ENCODE measurements around the gene CRISPLD2.
A peak's percentile ranks its signal among the peaks of the same experiment; 100 is the strongest.

The CRISPLD2 gene

GRCh38 chr16:84791501-84791900, 28.3 kb upstream of the CRISPLD2 start:
- TF ChIP-seq TAF1 (IDR thresholded peaks at IDR 0.05; ENCODE audit: low read depth), result no peak
- TF ChIP-seq CEBPB (IDR thresholded peaks at IDR 0.05), result no peak
- no peak for TF ChIP-seq YY1 (IDR thresholded peaks at IDR 0.05; ENCODE audit: low read depth)
- TF ChIP-seq CREB1 (IDR thresholded peaks at IDR 0.05; ENCODE audit: low read depth), result no peak
- no peak for TF ChIP-seq EP300 (IDR thresholded peaks at IDR 0.05; ENCODE audit: borderline replicate concordance)
- TF ChIP-seq ZBTB7A (IDR thresholded peaks at IDR 0.05; ENCODE audit: low read depth), result no peak
- no peak for TF ChIP-seq TEAD4 (IDR thresholded peaks at IDR 0.05)
- no peak for TF ChIP-seq TCF12 (IDR thresholded peaks at IDR 0.05; ENCODE audit: low read depth)
- no peak for TF ChIP-seq EGR1 (IDR thresholded peaks at IDR 0.05)

- no peak for TF ChIP-seq REST (IDR thresholded peaks at IDR 0.05; ENCODE audit: low read depth)
- TF ChIP-seq EGR1 (IDR thresholded peaks at IDR 0.05), result no peak
- no peak for TF ChIP-seq CREB1 (IDR thresholded peaks at IDR 0.05; ENCODE audit: low read depth)
- TF ChIP-seq NFIC (IDR thresholded peaks at IDR 0.05), result no peak
- TF ChIP-seq ZBTB7A (IDR thresholded peaks at IDR 0.05; ENCODE audit: low read depth), result no peak
- no peak for TF ChIP-seq TCF12 (IDR thresholded peaks at IDR 0.05; ENCODE audit: low read depth)
- TF ChIP-seq EP300 (IDR thresholded peaks at IDR 0.05; ENCODE audit: borderline replicate concordance), result no peak
- no peak for TF ChIP-seq TAF1 (IDR thresholded peaks at IDR 0.05; ENCODE audit: low read depth)
- TF ChIP-seq CEBPB (IDR thresholded peaks at IDR 0.05), result no peak
- no peak for TF ChIP-seq YY1 (IDR thresholded peaks at IDR 0.05; ENCODE audit: low read depth)
- TF ChIP-seq TEAD4 (IDR thresholded peaks at IDR 0.05), result no peak
These were observed 25.6 kb upstream of the CRISPLD2 start for GRCh38 chr16:84794186-84794585.

GRCh38 chr16:84794626-84795025, 25.2 kb upstream of the CRISPLD2 start:
- no peak for TF ChIP-seq USF1 (IDR thresholded peaks at IDR 0.05)
- TF ChIP-seq YY1 (IDR thresholded peaks at IDR 0.05; ENCODE audit: low read depth), result no peak
- no peak for TF ChIP-seq TAF1 (IDR thresholded peaks at IDR 0.05; ENCODE audit: low read depth)
- TF ChIP-seq NFIC (IDR thresholded peaks at IDR 0.05), result no peak

- no peak for TF ChIP-seq USF1 (IDR thresholded peaks at IDR 0.05)
- TF ChIP-seq CREB1 (IDR thresholded peaks at IDR 0.05; ENCODE audit: low read depth), result no peak
- TF ChIP-seq CEBPB (IDR thresholded peaks at IDR 0.05), result no peak
- no peak for TF ChIP-seq NFIC (IDR thresholded peaks at IDR 0.05)
- no peak for TF ChIP-seq EP300 (IDR thresholded peaks at IDR 0.05; ENCODE audit: borderline replicate concordance)
These were observed 24.3 kb upstream of the CRISPLD2 start for GRCh38 chr16:84795329-84796053.

GRCh38 chr16:84800158-84800978, 19.4 kb upstream of the CRISPLD2 start:
- no peak for TF ChIP-seq USF1 (IDR thresholded peaks at IDR 0.05)
- no peak for TF ChIP-seq ZBTB7A (IDR thresholded peaks at IDR 0.05; ENCODE audit: low read depth)
- peak; percentile 50; the same call in 1 of the 2 replicates for TF ChIP-seq NFIC (IDR thresholded peaks at IDR 0.05)

GRCh38 chr16:84803146-84803545, 16.6 kb upstream of the CRISPLD2 start:
- TF ChIP-seq TCF12 (IDR thresholded peaks at IDR 0.05; ENCODE audit: low read depth) (no peak), ZBTB7A (IDR thresholded peaks at IDR 0.05; ENCODE audit: low read depth) (no peak), FOXM1 (IDR thresholded peaks at IDR 0.05; ENCODE audit: borderline replicate concordance, low read depth) (no peak), TAF1 (IDR thresholded peaks at IDR 0.05; ENCODE audit: low read depth) (no peak), RAD21 (IDR thresholded peaks at IDR 0.05; ENCODE audit: low read depth) (no peak), NFIC (IDR thresholded peaks at IDR 0.05) (no peak), TEAD4 (IDR thresholded peaks at IDR 0.05) (no peak)

GRCh38 chr16:84804326-84804725, 15.5 kb upstream of the CRISPLD2 start:
- TF ChIP-seq REST (IDR thresholded peaks at IDR 0.05; ENCODE audit: low read depth) (no peak), CREB1 (IDR thresholded peaks at IDR 0.05; ENCODE audit: low read depth) (no peak), MAX (IDR thresholded peaks at IDR 0.05) (no peak), USF1 (IDR thresholded peaks at IDR 0.05) (no peak), TCF12 (IDR thresholded peaks at IDR 0.05; ENCODE audit: low read depth) (no peak), RAD21 (IDR thresholded peaks at IDR 0.05; ENCODE audit: low read depth) (no peak), CEBPB (IDR thresholded peaks at IDR 0.05) (no peak), EP300 (IDR thresholded peaks at IDR 0.05; ENCODE audit: borderline replicate concordance) (no peak), YY1 (IDR thresholded peaks at IDR 0.05; ENCODE audit: low read depth) (no peak), NFIC (IDR thresholded peaks at IDR 0.05) (no peak), EGR1 (IDR thresholded peaks at IDR 0.05) (no peak), ZBTB7A (IDR thresholded peaks at IDR 0.05; ENCODE audit: low read depth) (no peak), TAF1 (IDR thresholded peaks at IDR 0.05; ENCODE audit: low read depth) (no peak), TEAD4 (IDR thresholded peaks at IDR 0.05) (no peak), FOXM1 (IDR thresholded peaks at IDR 0.05; ENCODE audit: borderline replicate concordance, low read depth) (no peak)

Measured in Ishikawa (cell line).